HFFc6 (cell line): ENCODE results near the gene ADAR. TPM values are rescaled to one million over a fixed set of nuclear protein-coding genes. Genes with fewer than 3 reads are reported as not detected.

Experiments used
- DNase-seq: peaks from one replicate; pipeline ENCODE4 v3.0.0-alpha.2; 2018
- H3K27ac Mint-ChIP-seq: 2 replicates; pipeline ENCODE4 v1.8.0; 2020; ENCODE audit warnings: mild to moderate bottlenecking, mixed read lengths
- H3K27me3 Mint-ChIP-seq: 2 replicates; pipeline ENCODE4 v1.8.0; 2021; ENCODE audit warnings: mild to moderate bottlenecking, moderate library complexity, mixed read lengths; ENCODE audit not compliant: insufficient read depth
- H3K36me3 Mint-ChIP-seq: 2 replicates; pipeline ENCODE4 v1.8.0; 2021; ENCODE audit warnings: low read depth, mixed read lengths
- H3K4me1 Mint-ChIP-seq: 2 replicates; pipeline ENCODE4 v1.8.0; 2020; ENCODE audit warnings: low read depth, mixed read lengths
- H3K4me3 Mint-ChIP-seq: 2 replicates; pipeline ENCODE4 v1.8.0; 2020; ENCODE audit warnings: mild to moderate bottlenecking, moderate library complexity, mixed read lengths
- H3K9me3 Mint-ChIP-seq: 2 replicates; pipeline ENCODE4 v1.8.0; 2020; ENCODE audit warnings: mild to moderate bottlenecking, mixed read lengths
- total RNA-seq, 6 experiments: library from RNA; stranded (reverse); fragmentation: NEBNext Ultra II Directional; extraction: Animal tissue kit (Norgen Biotek cat#: 25700); gene quantifications; 2 replicates in 1 of 6; 3 replicates in 5 of 6; pipeline ENCODE4 v1.2.3, GENCODE V29; 2021
- TF ChIP-seq, protein P1 (sequence below): fragments of 200-600 bp; sonication (generic); IDR thresholded peaks from 2 replicates; pipeline ENCODE4 v1.5.0; 2021; ENCODE audit warnings: antibody characterized with exemption, mild to moderate bottlenecking

ADAR gene
- total RNA-seq, 6 experiments from 2014 or later: 122 to 136 (median 126) TPM

DNA sequence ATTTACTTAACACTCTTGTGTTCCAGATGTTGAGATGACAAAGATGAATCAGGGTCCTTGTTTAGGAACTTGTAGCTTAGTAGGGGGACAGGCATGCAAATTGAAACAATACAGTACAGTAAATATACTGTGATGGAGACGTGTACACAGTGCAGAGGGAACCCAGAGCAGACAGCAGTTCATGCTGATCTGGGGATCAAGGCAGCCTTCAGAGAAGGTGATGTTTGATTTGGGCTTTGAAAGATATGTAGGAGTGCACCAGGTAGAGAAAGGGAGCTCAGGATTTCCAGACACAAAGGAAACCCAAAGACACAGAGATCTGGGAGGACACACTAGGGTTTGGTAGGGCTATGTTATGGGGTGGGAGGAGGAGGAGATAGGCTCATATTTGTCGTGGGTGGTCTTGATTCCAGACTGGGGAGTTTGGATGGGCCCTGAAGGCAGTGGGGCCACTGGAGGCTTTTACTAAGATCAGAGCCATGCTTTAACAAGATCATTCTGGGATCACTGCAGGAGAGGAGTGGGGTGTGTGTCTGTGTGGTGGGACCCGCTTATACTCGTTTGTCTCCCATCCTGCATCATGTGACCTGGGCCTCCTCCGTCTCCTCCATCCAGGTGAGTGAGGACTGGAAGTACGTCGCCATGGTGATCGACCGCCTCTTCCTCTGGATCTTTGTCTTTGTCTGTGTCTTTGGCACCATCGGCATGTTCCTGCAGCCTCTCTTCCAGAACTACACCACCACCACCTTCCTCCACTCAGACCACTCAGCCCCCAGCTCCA, 32.6 kb downstream of the ADAR start:
- Mint-ChIP-seq H3K9me3 (no peaks in the 10 kb centered on the region; the same call in 1 of the 2 replicates), H3K4me1 (peaks cover 12% of the 10 kb centered on the region), H3K36me3 (peaks cover 9% of the 10 kb centered on the region; the same call in 1 of the 2 replicates), H3K4me3 (no peak overlapping the region), H3K27ac (no peak overlapping the region; the same call in 1 of the 2 replicates), H3K27me3 (peaks cover 15% of the 10 kb centered on the region)
- TF ChIP-seq, protein P1, sequence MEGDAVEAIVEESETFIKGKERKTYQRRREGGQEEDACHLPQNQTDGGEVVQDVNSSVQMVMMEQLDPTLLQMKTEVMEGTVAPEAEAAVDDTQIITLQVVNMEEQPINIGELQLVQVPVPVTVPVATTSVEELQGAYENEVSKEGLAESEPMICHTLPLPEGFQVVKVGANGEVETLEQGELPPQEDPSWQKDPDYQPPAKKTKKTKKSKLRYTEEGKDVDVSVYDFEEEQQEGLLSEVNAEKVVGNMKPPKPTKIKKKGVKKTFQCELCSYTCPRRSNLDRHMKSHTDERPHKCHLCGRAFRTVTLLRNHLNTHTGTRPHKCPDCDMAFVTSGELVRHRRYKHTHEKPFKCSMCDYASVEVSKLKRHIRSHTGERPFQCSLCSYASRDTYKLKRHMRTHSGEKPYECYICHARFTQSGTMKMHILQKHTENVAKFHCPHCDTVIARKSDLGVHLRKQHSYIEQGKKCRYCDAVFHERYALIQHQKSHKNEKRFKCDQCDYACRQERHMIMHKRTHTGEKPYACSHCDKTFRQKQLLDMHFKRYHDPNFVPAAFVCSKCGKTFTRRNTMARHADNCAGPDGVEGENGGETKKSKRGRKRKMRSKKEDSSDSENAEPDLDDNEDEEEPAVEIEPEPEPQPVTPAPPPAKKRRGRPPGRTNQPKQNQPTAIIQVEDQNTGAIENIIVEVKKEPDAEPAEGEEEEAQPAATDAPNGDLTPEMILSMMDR: no peak
- DNase-seq: no peak

DNA sequence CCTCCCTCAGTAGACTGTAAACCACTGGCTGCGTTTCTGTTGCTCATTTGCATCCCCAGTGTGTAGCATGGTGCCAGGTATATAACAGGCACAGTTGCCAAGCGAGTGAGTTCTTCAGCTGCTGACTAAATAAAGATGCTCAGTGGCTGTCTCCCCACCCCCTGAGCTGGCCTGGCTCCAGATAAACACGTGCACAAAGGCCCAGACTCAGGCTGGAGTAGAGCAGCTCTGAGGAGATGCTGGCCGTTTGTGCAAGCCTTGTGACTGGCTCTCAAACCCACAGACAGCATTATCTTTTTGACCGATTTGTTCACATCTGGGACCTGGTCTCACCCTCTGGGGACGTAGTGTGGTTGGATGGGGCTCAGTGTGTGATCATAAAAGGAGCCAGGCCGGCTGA, 33.3 kb downstream of the ADAR start:
- no peak overlapping the region for H3K4me3 Mint-ChIP-seq
- peaks cover 12% of the 10 kb centered on the region for H3K4me1 Mint-ChIP-seq
- peaks cover 21% of the 10 kb centered on the region for H3K27me3 Mint-ChIP-seq
- DNase-seq: peak; percentile 54
- no peak overlapping the region; the same call in 1 of the 2 replicates for H3K27ac Mint-ChIP-seq
- TF ChIP-seq, protein P1: no peak
- H3K36me3 Mint-ChIP-seq: peaks cover 9% of the 10 kb centered on the region; the same call in 1 of the 2 replicates
- H3K9me3 Mint-ChIP-seq: no peaks in the 10 kb centered on the region; the same call in 1 of the 2 replicates

DNA sequence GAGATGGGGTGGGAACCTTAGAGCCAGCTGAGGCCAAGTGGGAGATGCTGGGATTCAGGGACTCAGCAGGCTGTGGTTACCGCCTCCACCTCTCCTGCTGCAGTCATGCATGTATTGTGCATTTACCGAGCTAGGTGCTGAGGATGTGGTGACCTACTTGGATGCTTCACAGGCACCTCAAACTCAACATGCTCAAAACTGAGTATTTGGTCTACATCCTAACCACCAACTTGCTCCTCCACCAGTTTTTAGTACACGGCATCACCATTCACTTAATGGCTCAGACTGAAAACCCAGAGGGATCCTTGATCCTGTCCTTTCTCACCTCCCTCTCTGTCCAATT, 34.8 kb downstream of the ADAR start:
- no peak overlapping the region for H3K4me3 Mint-ChIP-seq
- H3K4me1 Mint-ChIP-seq: peaks cover 12% of the 10 kb centered on the region

DNA sequence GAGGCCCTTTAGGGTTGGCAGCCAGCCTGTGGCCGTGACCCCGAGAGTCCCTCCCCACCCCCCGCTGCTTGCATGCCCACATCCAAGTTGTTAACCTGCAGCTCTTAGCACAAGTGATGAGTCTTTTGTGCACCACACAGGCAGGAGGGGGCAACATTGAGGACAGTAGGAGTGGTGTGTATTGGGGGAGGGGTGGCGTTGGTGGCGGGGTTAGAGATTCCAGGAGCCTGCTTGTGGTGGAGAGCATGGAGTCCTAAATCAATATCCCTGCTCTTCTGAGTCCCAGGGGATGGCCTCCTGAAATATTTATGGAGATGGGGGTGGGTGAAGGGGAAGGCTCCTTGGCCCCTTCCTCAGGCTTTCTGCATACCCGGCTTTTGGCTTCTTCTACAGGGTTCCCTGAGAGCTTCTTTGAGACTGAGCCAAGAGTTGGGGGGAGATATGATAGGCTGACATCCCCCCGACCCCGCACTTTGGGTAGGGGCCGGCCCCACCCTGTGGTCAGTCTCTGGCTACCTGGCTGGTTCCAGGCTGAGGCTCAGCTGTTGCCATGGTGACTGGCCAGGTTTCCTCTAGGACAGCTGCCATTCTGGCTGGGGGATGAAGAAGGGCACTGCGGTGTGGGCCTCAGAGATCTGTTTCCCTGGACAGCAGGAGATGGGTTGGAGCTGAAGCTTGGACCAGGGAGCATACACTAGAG, 35.4 kb downstream of the ADAR start:
- H3K9me3 Mint-ChIP-seq: no peaks in the 10 kb centered on the region; the same call in 1 of the 2 replicates
- TF ChIP-seq, protein P1: no peak
- H3K36me3 Mint-ChIP-seq: no peaks in the 10 kb centered on the region
- peaks cover 12% of the 10 kb centered on the region for H3K4me1 Mint-ChIP-seq
- peaks cover 35% of the 10 kb centered on the region for H3K27me3 Mint-ChIP-seq
- no peak overlapping the region for H3K4me3 Mint-ChIP-seq
- no peak overlapping the region for H3K27ac Mint-ChIP-seq
- DNase-seq: no peak

More for the DNA sequence above, 34.8 kb downstream of the ADAR start:
- Mint-ChIP-seq H3K36me3 (no peaks in the 10 kb centered on the region), H3K9me3 (no peaks in the 10 kb centered on the region; the same call in 1 of the 2 replicates), H3K27me3 (peaks cover 29% of the 10 kb centered on the region), H3K27ac (no peak overlapping the region)
- TF ChIP-seq, protein P1: no peak
- DNase-seq: no peak

DNA sequence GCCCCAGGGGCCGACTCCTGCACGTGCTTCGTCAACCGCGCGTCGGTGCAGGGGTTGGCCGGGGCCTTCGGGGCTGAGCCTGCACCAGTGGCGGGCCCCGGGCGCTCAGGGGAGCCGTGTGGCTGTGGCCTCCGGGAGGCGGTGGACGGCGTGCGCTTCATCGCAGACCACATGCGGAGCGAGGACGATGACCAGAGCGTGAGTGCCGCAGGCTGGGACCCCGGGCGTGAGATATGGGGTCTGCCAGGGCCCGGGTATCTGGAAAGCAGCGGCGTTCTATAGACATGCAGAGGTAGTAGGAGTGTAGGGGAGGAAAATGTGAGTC, 36.1 kb downstream of the ADAR start:
- no peak overlapping the region for H3K27ac Mint-ChIP-seq
- H3K27me3 Mint-ChIP-seq: peaks cover 39% of the 10 kb centered on the region
- no peaks in the 10 kb centered on the region; the same call in 1 of the 2 replicates for H3K9me3 Mint-ChIP-seq
- no peaks in the 10 kb centered on the region for H3K36me3 Mint-ChIP-seq
- no peak for DNase-seq
- H3K4me3 Mint-ChIP-seq: no peak overlapping the region
- TF ChIP-seq, protein P1: no peak
- H3K4me1 Mint-ChIP-seq: peaks cover 12% of the 10 kb centered on the region
